Suprapubic skin (tissue), 4 donors: ENCODE data around the gene SNX2. TPM values are rescaled to one million over a fixed set of nuclear protein-coding genes. Genes with fewer than 3 reads are reported as not detected.

Experiments used
- DNase-seq, 2 donors: peaks; one replicate each; pipeline ENCODE4 v3.0.0-alpha.2; 2019; ENCODE audit warnings: low spot score in 2 of 2
- H3K27ac ChIP-seq: fragments of 200-600 bp; sonication (generic); one replicate; pipeline ENCODE4 v1.5.1; 2019
- H3K27me3 ChIP-seq: fragments of 200-600 bp; sonication (generic); one replicate; pipeline ENCODE4 v1.5.1; 2019
- H3K36me3 ChIP-seq: fragments of 200-600 bp; sonication (generic); one replicate; pipeline ENCODE4 v1.5.1; 2019
- H3K4me1 ChIP-seq: fragments of 200-600 bp; sonication (generic); one replicate; pipeline ENCODE4 v1.5.1; 2019
- H3K4me3 ChIP-seq: fragments of 200-600 bp; sonication (generic); one replicate; pipeline ENCODE4 v1.5.1; 2019; ENCODE audit warnings: mild to moderate bottlenecking
- H3K9me3 ChIP-seq: fragments of 200-600 bp; sonication (generic); one replicate; pipeline ENCODE4 v1.5.1; 2019
- CTCF ChIP-seq, 2 donors: fragments of 200-600 bp in 1 of 2; fragments of 450-650 bp in 1 of 2; sonication (generic) in 1 of 2; IDR thresholded peaks; one replicate each; pipeline ENCODE4 v1.5.1; 2016 to 2019; ENCODE audit warnings: antibody characterized with exemption in 2 of 2, mild to moderate bottlenecking in 1 of 2, moderate library complexity in 1 of 2
- EP300 ChIP-seq: sonication (generic); formaldehyde crosslinking; IDR thresholded peaks from one replicate; pipeline ENCODE4 v1.6.1; 2017; ENCODE audit warnings: antibody characterized with exemption
- POLR2A ChIP-seq, 2 donors: fragments of 450-650 bp; IDR thresholded peaks; one replicate each; pipeline ENCODE4 v1.6.1; 2017; ENCODE audit warnings: antibody characterized with exemption in 2 of 2, mild to moderate bottlenecking in 2 of 2, moderate library complexity in 2 of 2
- POLR2AphosphoS5 ChIP-seq, 3 donors: sonication (generic); formaldehyde crosslinking; IDR thresholded peaks; one replicate each; pipeline ENCODE4 v1.6.1; 2017; ENCODE audit warnings: antibody characterized with exemption in 3 of 3
- WGBS: methylation state at CpG from one replicate; pipeline ENCODE4 v1.1.5; 2018; 5-methylcytosine and 5-hydroxymethylcytosine counted together
- total RNA-seq, 4 donors: library from RNA; depleted of rRNA; stranded (reverse); fragments of >200 nt; gene quantifications; one replicate each; pipeline ENCODE4 v1.1.0, GENCODE V29; 2016

The SNX2 gene
- total RNA-seq, 4 donors from 2014 or later, result 33.8 to 60.3 (median 45.4) TPM

- H3K36me3 ChIP-seq, result no peaks in the 10 kb centered on the region
- no peaks in the 10 kb centered on the region for H3K9me3 ChIP-seq
- DNase-seq, result no peak
- no peaks in the 10 kb centered on the region for H3K27me3 ChIP-seq
- no peak for TF ChIP-seq POLR2AphosphoS5 (IDR thresholded peaks at IDR 0.05)
- no peak for TF ChIP-seq CTCF (IDR thresholded peaks at IDR 0.05)
- TF ChIP-seq POLR2A (IDR thresholded peaks at IDR 0.05), result no peak
- TF ChIP-seq EP300, result no peak
- no peaks in the 10 kb centered on the region for H3K4me1 ChIP-seq
- H3K4me3 ChIP-seq, result no peak overlapping the region
- H3K27ac ChIP-seq, result no peak overlapping the region
- 73% methylated on average over 9 of the region's 9 CpGs for WGBS
Measured at GRCh38 chr5:122736086-122736845, 38.6 kb upstream of the SNX2 start.

- no peak for TF ChIP-seq POLR2A (IDR thresholded peaks at IDR 0.05)
- no peak for TF ChIP-seq EP300
- TF ChIP-seq POLR2AphosphoS5 (IDR thresholded peaks at IDR 0.05), result no peak
- no peak for TF ChIP-seq CTCF (IDR thresholded peaks at IDR 0.05)
- Histone ChIP-seq H3K36me3 (no peaks in the 10 kb centered on the region), H3K9me3 (no peaks in the 10 kb centered on the region), H3K4me3 (no peak overlapping the region), H3K4me1 (no peaks in the 10 kb centered on the region), H3K27ac (no peak overlapping the region), H3K27me3 (no peaks in the 10 kb centered on the region)
- no peak for DNase-seq
Measured at GRCh38 chr5:122738088-122738487, 36.8 kb upstream of the SNX2 start.

- H3K4me1 ChIP-seq, result no peaks in the 10 kb centered on the region
- peaks cover 1% of the 10 kb centered on the region for H3K27me3 ChIP-seq
- H3K9me3 ChIP-seq, result no peaks in the 10 kb centered on the region
- H3K4me3 ChIP-seq, result no peak overlapping the region
- no peak for TF ChIP-seq EP300
- no peak for TF ChIP-seq POLR2AphosphoS5 (IDR thresholded peaks at IDR 0.05)
- TF ChIP-seq POLR2A (IDR thresholded peaks at IDR 0.05), result no peak
- TF ChIP-seq CTCF (IDR thresholded peaks at IDR 0.05), result no peak
- H3K27ac ChIP-seq, result no peak overlapping the region
- no peak for DNase-seq
- 33% methylated on average over 2 of the region's 2 CpGs for WGBS
- H3K36me3 ChIP-seq, result no peaks in the 10 kb centered on the region
Measured at GRCh38 chr5:122741681-122742080, 33.2 kb upstream of the SNX2 start.

- 90% methylated on average over 3 of the region's 3 CpGs for WGBS
- no peaks in the 10 kb centered on the region for H3K4me1 ChIP-seq
- no peak for DNase-seq
Measured at GRCh38 chr5:122743261-122743660, 31.6 kb upstream of the SNX2 start.

GRCh38 chr5:122745597-122745996 is 29.3 kb upstream of the SNX2 start:
- H3K9me3 ChIP-seq, result no peaks in the 10 kb centered on the region
- no peaks in the 10 kb centered on the region for H3K4me1 ChIP-seq
- no peak overlapping the region for H3K4me3 ChIP-seq
- no peak for DNase-seq
- H3K36me3 ChIP-seq, result no peaks in the 10 kb centered on the region
- H3K27ac ChIP-seq, result no peak overlapping the region
- H3K27me3 ChIP-seq, result peaks cover 4% of the 10 kb centered on the region
- TF ChIP-seq CTCF (IDR thresholded peaks at IDR 0.05), result no peak
- no peak for TF ChIP-seq POLR2AphosphoS5 (IDR thresholded peaks at IDR 0.05)
- TF ChIP-seq EP300, result no peak
- TF ChIP-seq POLR2A (IDR thresholded peaks at IDR 0.05), result no peak
- WGBS, result 94% methylated on average over 2 of the region's 2 CpGs

More at GRCh38 chr5:122743261-122743660, 31.6 kb upstream of the SNX2 start:
- H3K27ac ChIP-seq, result no peak overlapping the region
- no peak for TF ChIP-seq CTCF (IDR thresholded peaks at IDR 0.05)
- no peak for TF ChIP-seq POLR2AphosphoS5 (IDR thresholded peaks at IDR 0.05)
- TF ChIP-seq POLR2A (IDR thresholded peaks at IDR 0.05), result no peak
- no peak for TF ChIP-seq EP300
- no peaks in the 10 kb centered on the region for H3K9me3 ChIP-seq
- peaks cover 4% of the 10 kb centered on the region for H3K27me3 ChIP-seq
- H3K36me3 ChIP-seq, result no peaks in the 10 kb centered on the region
- no peak overlapping the region for H3K4me3 ChIP-seq
